ENCODE results near the gene NISCH. TPM values are rescaled to one million over a fixed set of nuclear protein-coding genes. Genes with fewer than 3 reads are reported as not detected.

The NISCH gene
- total and polyA plus RNA-seq, 2 donors (not counting 3 experiments of a cell fraction or from before 2014, with no cell fraction given), result 156 to 178 TPM

GRCh38 chr3:52520141-52520667 lies 64.8 kb downstream of the NISCH start:
- dilution Hi-C loops (cut with MboI; ENCODE audit: extremely low pct_ligation_motif_present, low sequenced_read_pairs), result no loop called here
- Histone ChIP-seq H3K27ac (ENCODE audit: insufficient read depth, low read depth, low read length) (no peak overlapping the region), H3K9ac (replicated peaks; ENCODE audit: extremely low read depth, insufficient read depth, low read length) (no peak overlapping the region), H3K4me2 (ENCODE audit: insufficient read depth, low read length) (no peak overlapping the region), H3K9me1 (replicated peaks; ENCODE audit: control insufficient read depth, extremely low read depth, insufficient read depth, low read length) (no peaks in the 10 kb centered on the region), H3K4me3 (replicated peaks in 1 of 3; ENCODE audit: insufficient read depth in 1 of 3, low read depth in 1 of 3, low read length in 3 of 3) (no peak overlapping the region), H3K9me3 (replicated peaks; ENCODE audit: control insufficient read depth, insufficient read depth, low read length) (no peaks in the 10 kb centered on the region), H3K4me1 (ENCODE audit: control insufficient read depth, extremely low read depth, insufficient read depth, low read length) (peaks cover 4% of the 10 kb centered on the region), H3K27me3 (ENCODE audit: control insufficient read depth in 2 of 2, insufficient read depth in 2 of 2, low read length in 2 of 2) (no peaks in the 10 kb centered on the region), H2AFZ (ENCODE audit: low read depth, low read length) (no peak overlapping the region), H4K20me1 (replicated peaks; ENCODE audit: control insufficient read depth, extremely low read depth, insufficient read depth, low read length) (no peaks in the 10 kb centered on the region), H3K36me3 (ENCODE audit: control insufficient read depth in 2 of 2, extremely low read depth in 1 of 2, insufficient read depth in 2 of 2, low read length in 2 of 2) (peaks cover 34 to 89% of the 10 kb centered on the region in 2 experiments), H3K79me2 (ENCODE audit: control insufficient read depth, insufficient read depth, low read length) (no peaks in the 10 kb centered on the region)
- no TSS peak for BruUV-seq (replicated peaks)
- no peak for DNase-seq (ENCODE audit: low read depth, low spot score)
- intact Hi-C loops (cut with micrococcal nuclease), result no loop called here
- no peak for FAIRE-seq
- POLR2A ChIA-PET, result no interaction called here
- CTCF ChIA-PET, result no interaction called here
- TF ChIP-seq CTCF (IDR thresholded peaks at IDR 0.05; ENCODE audit: extremely low read depth in 1 of 2, insufficient read depth in 1 of 2, low read depth in 1 of 2, low read length in 2 of 2) (no peak), POLR2AphosphoS5 (IDR thresholded peaks at IDR 0.05; ENCODE audit: insufficient read depth, low read depth, low read length) (no peak), JUN (IDR thresholded peaks at IDR 0.05; ENCODE audit: borderline replicate concordance, insufficient read depth, insufficient read length, low read depth) (no peak), FOS (IDR thresholded peaks at IDR 0.05; ENCODE audit: borderline replicate concordance, insufficient read depth, low read length) (no peak), POLR2A (IDR thresholded peaks at IDR 0.05; ENCODE audit: low read depth, low read length) (no peak), GATA2 (IDR thresholded peaks at IDR 0.05; ENCODE audit: insufficient read depth, insufficient read length, low read depth, low read length) (no peak), EZH2 (IDR thresholded peaks at IDR 0.05; ENCODE audit: borderline replicate concordance, low read depth, low read length, severe bottlenecking) (no peak), MYC (IDR thresholded peaks at IDR 0.05; ENCODE audit: low read depth, low read length) (no peak)
- TF ChIP-seq, protein P1, sequence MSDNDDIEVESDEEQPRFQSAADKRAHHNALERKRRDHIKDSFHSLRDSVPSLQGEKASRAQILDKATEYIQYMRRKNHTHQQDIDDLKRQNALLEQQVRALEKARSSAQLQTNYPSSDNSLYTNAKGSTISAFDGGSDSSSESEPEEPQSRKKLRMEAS (IDR thresholded peaks at IDR 0.05; ENCODE audit: insufficient read depth, insufficient read length), result no peak

All from endothelial cell of umbilical vein (primary cell).